GM18951 (cell line): ENCODE measurements around the gene IRS1.

Experiments used
- POLR2A ChIP-seq: IDR thresholded peaks from 4 replicates; pipeline ENCODE4 v1.6.1; 2011; ENCODE audit warnings: mild to moderate bottlenecking; ENCODE audit not compliant: insufficient read length, insufficient read depth; ENCODE audit errors: extremely low read depth
- in situ Hi-C: fragments of 300-500 bp; cut with MboI; formaldehyde crosslinking; loops from one replicate; pipeline ENCODE4 v1.12.0; 2022; ENCODE audit warnings: low sequenced_read_pairs, mixed read lengths, inconsistent platforms; ENCODE audit not compliant: unreplicated experiment

The IRS1 gene

GRCh38 chr2:226799976-226800940, 638 bp upstream of the IRS1 start:
- TF ChIP-seq POLR2A, result no peak
- in situ Hi-C loops, result loop anchor here (25.0 kb wide), 2 partner anchors 312 to 1138 kb away; no protein-coding TSS in a partner anchor

- in situ Hi-C loops, result no loop called here
- TF ChIP-seq POLR2A, result no peak
These were observed 1.0 kb downstream of the IRS1 start for GRCh38 chr2:226798422-226799210.

DNA sequence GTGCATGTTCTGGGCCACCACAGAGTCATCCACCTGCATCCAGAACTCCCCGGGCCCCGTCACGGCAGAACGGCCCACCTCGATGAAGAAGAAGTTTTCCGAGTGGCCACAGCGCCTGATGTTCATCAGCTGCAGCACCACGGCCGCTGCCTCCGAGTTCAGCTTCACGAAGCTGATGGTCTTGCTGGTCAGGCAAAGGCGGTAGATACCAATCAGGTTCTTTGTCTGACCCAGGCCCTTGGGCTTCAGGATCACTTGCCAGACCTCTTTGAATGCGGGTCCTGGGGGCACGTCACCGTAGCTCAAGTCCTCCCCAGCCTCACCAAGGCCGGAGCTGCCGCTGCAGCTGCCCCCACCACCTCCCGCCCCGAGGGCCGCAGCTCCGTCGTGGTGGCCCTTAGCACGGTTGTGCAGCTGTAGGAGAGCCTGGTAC, 1.6 kb downstream of the IRS1 start:
- in situ Hi-C loops, result no loop called here
- TF ChIP-seq POLR2A, result no peak

DNA sequence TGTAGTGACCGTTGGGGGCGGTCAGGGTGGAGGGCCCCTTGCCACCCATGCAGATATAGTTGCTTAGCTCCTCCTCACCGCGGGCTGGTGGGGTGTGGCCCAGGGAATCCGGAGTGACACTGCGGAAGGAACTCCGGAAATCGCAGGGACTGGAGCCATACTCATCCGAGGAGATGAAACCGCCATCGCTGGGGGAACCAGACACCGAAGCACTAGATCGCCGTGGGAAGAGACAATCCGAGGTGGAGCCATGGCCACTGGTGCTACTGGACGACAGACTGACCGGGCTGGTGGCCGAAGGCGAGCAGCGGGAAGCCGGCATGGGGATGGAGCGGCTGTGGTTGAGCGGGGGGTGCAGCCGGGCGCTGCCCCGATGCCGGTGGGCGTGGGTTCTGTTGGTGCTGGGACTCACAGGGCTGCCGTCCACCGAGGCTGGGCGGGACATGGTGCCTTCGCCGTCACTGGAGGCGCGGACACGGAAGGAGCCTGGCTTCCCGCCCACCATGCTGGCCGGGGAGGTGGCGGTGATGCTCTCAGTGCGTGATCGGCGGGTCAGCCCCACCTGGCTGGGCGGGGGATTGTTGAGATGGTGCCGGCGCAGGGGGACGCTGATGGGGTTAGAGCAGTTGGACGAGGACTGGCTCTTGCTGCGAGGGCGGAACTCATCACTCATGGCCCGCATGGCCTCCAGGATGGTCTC, 2.2 kb downstream of the IRS1 start:
- no peak for TF ChIP-seq POLR2A
- in situ Hi-C loops, result no loop called here

DNA sequence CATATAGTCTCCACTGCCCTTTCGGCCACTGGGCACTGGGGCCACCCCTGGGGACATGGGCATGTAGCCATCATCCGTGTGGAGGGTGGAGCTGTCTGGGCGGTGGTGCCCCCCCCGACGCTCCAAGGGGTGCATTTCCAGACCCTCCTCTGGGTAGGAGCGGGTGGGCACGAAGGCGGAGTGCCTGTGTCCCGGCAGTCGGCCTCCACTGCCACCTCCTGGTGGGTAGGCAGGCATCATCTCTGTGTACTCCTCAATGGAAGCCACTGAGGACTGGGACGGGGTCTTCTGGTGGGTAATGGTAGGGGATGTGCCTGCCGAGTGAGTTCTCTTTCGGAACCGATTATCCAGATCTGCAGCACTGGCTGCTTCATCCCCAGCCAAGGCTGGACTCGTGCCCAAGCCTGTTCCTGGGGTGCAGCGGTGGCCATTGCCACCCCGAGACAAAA, 2.8 kb downstream of the IRS1 start:
- in situ Hi-C loops, result no loop called here
- TF ChIP-seq POLR2A, result no peak

- TF ChIP-seq POLR2A, result no peak
These were observed 3.4 kb downstream of the IRS1 start for GRCh38 chr2:226796012-226796839.

DNA sequence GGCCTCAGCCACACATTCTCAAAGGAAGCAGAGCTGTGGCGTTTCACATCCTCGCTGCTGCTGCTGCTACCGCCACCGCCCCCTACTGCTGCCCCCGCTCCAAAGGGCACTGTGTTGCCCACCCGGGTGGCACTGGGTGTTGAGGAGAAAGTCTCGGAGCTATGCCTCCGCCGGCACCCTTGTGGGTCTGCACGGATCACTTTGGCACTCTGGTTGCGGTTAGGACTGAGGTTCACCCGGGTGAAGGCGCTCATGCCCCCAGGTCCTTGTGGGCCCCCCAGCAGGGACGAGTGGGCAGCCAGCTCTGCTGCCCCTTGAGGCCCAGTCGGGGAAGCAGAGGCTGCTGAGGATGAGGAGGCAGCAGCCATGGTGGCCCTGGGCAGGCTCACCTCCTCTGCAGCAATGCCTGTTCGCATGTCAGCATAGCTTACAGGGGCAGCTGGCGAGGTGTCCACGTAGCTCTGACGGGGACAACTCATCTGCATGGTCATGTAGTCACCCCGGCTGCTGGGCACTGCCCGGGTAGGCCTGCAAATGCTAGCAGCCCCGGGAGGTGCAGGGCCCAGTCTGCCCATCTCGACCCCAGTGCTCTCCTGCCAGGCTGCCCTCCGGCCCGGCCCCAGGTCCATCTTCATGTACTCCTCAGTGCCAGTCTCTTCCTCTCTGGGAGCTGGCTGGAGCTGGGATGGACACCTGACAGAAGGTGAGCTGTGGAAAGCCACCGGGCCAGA, 4.2 kb downstream of the IRS1 start:
- in situ Hi-C loops, result no loop called here
- TF ChIP-seq POLR2A, result no peak

More at GRCh38 chr2:226796012-226796839, 3.4 kb downstream of the IRS1 start:
- in situ Hi-C loops, result no loop called here

- in situ Hi-C loops, result no loop called here
These were observed 4.9 kb downstream of the IRS1 start for GRCh38 chr2:226794751-226795171.

GRCh38 chr2:226794196-226794661, 5.4 kb downstream of the IRS1 start:
- TF ChIP-seq POLR2A, result no peak
- in situ Hi-C loops, result no loop called here

More at GRCh38 chr2:226794751-226795171, 4.9 kb downstream of the IRS1 start:
- TF ChIP-seq POLR2A, result no peak

- TF ChIP-seq POLR2A, result no peak
These were observed 6.0 kb downstream of the IRS1 start for GRCh38 chr2:226793646-226794045.

DNA sequence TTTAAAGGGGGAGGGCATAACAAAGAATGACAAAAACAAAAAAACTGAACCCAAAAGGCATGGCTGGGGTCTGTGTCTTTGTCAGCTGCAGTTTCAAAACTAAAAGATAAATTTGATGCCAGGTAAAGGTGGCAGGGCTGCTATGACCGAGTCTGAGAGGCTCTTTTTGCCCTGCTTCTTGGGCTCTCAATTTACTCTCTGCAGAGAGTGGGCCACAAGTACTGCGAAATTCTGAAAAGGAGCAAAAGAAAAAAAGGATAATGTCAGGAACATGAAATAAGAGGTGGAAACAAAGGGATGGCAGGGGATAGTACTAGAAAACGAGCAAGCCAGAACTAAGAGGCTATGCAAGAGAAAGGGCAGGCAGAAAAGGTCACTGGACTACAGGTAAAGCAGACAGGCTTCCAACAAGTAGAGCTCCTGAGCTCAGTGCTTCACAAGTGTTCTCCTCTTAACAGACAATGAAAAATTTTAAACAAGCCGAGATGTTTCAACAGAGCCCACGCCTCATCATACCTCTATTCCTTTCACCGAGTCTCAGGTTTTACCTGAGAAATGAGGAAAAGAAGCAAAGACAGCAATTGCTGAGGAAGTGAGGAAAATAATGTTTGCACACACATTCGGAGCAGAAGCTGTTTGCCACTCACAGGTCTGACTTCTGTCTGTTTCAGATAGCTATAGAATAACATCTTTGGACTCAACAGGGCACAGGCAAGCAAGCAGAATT, 7.3 kb downstream of the IRS1 start:
- in situ Hi-C loops, result no loop called here
- no peak for TF ChIP-seq POLR2A

More at GRCh38 chr2:226793646-226794045, 6.0 kb downstream of the IRS1 start:
- in situ Hi-C loops, result no loop called here
